ENCODE data around the gene RIMKLA. TPM values are rescaled to one million over a fixed set of nuclear protein-coding genes. Genes with fewer than 3 reads are reported as not detected.

Gene RIMKLA
- total and polyA plus RNA-seq, 10 of the 15 experiments (the other 5 are each of a cell fraction or from before 2014, with no cell fraction given) = 0.01 to 0.52 (median 0.08) TPM

DNA sequence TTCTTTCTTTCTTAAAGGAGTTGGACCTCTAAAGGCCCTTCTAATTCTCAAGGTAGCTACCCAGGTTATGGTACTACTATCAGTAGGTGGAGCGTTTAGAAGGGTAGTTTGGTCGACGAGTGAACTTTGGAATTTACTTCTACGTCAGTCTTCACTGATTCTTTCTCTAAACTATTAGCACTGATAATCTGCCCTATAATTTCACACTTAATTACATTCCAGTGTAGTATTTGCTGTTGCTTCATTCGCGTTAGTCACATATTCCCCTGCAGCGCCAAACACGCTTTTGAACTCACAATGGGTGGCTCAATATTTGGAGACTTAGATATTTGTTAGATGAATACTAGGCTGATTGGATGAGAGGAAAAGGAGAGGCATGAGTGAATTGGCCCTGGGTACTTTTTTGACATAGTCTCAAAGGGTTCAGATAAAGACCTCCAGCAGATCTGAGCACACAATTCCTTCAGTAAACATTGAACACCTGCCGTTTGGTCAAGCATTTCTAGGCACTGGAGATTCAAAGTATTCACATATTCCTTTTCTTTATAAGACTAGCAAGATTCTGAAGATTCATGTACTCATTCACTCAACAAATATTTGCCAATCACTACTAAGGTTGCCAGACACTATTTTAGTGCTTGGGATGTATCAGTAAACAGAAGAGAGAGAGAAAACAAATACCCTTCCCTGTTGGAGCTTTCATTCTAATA, 44.6 kb upstream of the RIMKLA start:
- intact Hi-C loops (cut with micrococcal nuclease; ENCODE audit: unreplicated experiment) = loop anchor here (5.0 kb wide), 1 partner anchor 159 kb away; no protein-coding TSS in a partner anchor
- DNase-seq (ENCODE audit: low read depth, low spot score) (no peak), FAIRE-seq (peak; percentile 13), ATAC-seq (peak; percentile 20; the same call in 2 of the 3 replicates)
- in situ Hi-C loops (cut with MboI) = no loop called here
- H4K20me1 ChIP-seq (ENCODE audit: control insufficient read depth, insufficient read depth) = no peaks in the 10 kb centered on the region
- H3K36me3 ChIP-seq (ENCODE audit: control insufficient read depth in 2 of 2, insufficient read depth in 2 of 2, low read length in 1 of 2) = no peaks in the 10 kb centered on the region; a peak in 1 of 4 replicates
- WGBS (ENCODE audit: insufficient coverage, insufficient replicate concordance, low lambda C conversion rate, missing lambda C conversion rate) = 20% methylated on average over 9 of the region's 9 CpGs
- TSS peak; percentile 92 for BruUV-seq (replicated peaks)
- no peaks in the 10 kb centered on the region; the same call in 2 of the 3 replicates for H3K9me3 ChIP-seq (replicated peaks; ENCODE audit: control insufficient read depth, insufficient read depth, low read length)
- TF ChIP-seq ESRRA (IDR thresholded peaks at IDR 0.05; ENCODE audit: low read length) (no peak), ASH2L (IDR thresholded peaks at IDR 0.05; ENCODE audit: borderline replicate concordance, low read depth) (no peak), BHLHE40 (IDR thresholded peaks at IDR 0.05; ENCODE audit: borderline replicate concordance in 1 of 2, low read depth in 2 of 2, low read length in 1 of 2) (no peak), JUNB (IDR thresholded peaks at IDR 0.05) (no peak)
- TF ChIP-seq, protein P1, sequence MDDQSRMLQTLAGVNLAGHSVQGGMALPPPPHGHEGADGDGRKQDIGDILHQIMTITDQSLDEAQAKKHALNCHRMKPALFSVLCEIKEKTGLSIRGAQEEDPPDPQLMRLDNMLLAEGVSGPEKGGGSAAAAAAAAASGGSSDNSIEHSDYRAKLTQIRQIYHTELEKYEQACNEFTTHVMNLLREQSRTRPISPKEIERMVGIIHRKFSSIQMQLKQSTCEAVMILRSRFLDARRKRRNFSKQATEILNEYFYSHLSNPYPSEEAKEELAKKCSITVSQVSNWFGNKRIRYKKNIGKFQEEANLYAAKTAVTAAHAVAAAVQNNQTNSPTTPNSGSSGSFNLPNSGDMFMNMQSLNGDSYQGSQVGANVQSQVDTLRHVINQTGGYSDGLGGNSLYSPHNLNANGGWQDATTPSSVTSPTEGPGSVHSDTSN (IDR thresholded peaks at IDR 0.05; ENCODE audit: insufficient replicate concordance, low read depth, low read length) = no peak
- RAD21 ChIA-PET (ENCODE audit: unreplicated experiment) = no interaction called here
- peak overlapping the region; percentile 71 for H3K4me3 ChIP-seq
- H3K4me2 ChIP-seq (ENCODE audit: control insufficient read depth, insufficient read depth) = peak overlapping the region; percentile 94
- H3K9ac ChIP-seq (ENCODE audit: control insufficient read depth, insufficient read depth, low read length) = peak overlapping the region; percentile 75
- no peaks in the 10 kb centered on the region for H3K4me1 ChIP-seq (ENCODE audit: control insufficient read depth, insufficient read depth, low read length)
- peaks cover 53% of the 10 kb centered on the region for H3K79me2 ChIP-seq (ENCODE audit: control insufficient read depth, insufficient read depth, low read length)
- peak overlapping the region; percentile 99 for H2AFZ ChIP-seq (ENCODE audit: control insufficient read depth, low read depth, low read length)
- SMC1A ChIA-PET (ENCODE audit: uncharacterized antibody, unreplicated experiment) = interaction anchor here (0.5 kb wide), 1 partner anchor 1761 kb away, joined by 3 read pairs; no protein-coding TSS in a partner anchor
- CTCF ChIA-PET = interaction anchor here (1.2 to 1.6 kb wide), 2 partner anchors 8 to 11 kb away, joined by 3 to 4 read pairs; no protein-coding TSS in a partner anchor
- no peaks in the 10 kb centered on the region for H3K27me3 ChIP-seq (replicated peaks in 1 of 2; ENCODE audit: control insufficient read depth in 2 of 2, insufficient read depth in 2 of 2, low read length in 1 of 2)
- H3K27ac ChIP-seq (ENCODE audit: control insufficient read depth, insufficient read depth) = peak overlapping the region; percentile 85
- POLR2A ChIA-PET = interaction anchor here (0.7 kb wide), 1 partner anchor 347 kb away, joined by 3 read pairs; no protein-coding TSS in a partner anchor

Data from GM12878 (cell line).